HL-60 (cell line): ENCODE data around the gene KRT27.

ENCODE experiments used
- CTCF ChIP-seq: IDR thresholded peaks from one replicate; pipeline ENCODE4 v1.5.1; 2011; ENCODE audit warnings: low read length, control low read depth, inconsistent platforms; ENCODE audit not compliant: insufficient read depth
- POLR2AphosphoS5 ChIP-seq: IDR thresholded peaks from 2 replicates; pipeline ENCODE4 v1.6.1; 2012; ENCODE audit warnings: low read depth

GRCh38 chr17:40738553-40738952 lies 43.8 kb downstream of the KRT27 start:
- TF ChIP-seq CTCF (no peak), POLR2AphosphoS5 (no peak)
